Heart right ventricle (tissue), 16 donors: ENCODE measurements around the gene NFYC. TPM values are rescaled to one million over a fixed set of nuclear protein-coding genes. Genes with fewer than 3 reads are reported as not detected.

ENCODE experiments used
- ATAC-seq, 8 donors: fragments of 200-7000 bp; cut with Tn5 transposase; one replicate each; pipeline ENCODE4 v1.9.1; 2020; ENCODE audit warnings: mild to moderate bottlenecking in 8 of 8, moderate library complexity in 8 of 8, moderate number of reproducible peaks in 1 of 8
- DNase-seq, 2 donors: peaks; one replicate each; pipeline ENCODE4 v3.0.0-alpha.2; 2020
- H3K27ac ChIP-seq, 10 donors: fragments of 200-600 bp; sonication (generic) in 2 of 10; one replicate each; pipeline versions ENCODE4 v1.5.0 to v1.8.0; 2020 to 2022; ENCODE audit warnings: mild to moderate bottlenecking in 3 of 10
- H3K27me3 ChIP-seq, 7 donors: fragments of 200-600 bp; one replicate each; pipeline ENCODE4 v1.8.0; 2021 to 2022; ENCODE audit warnings: mild to moderate bottlenecking in 2 of 7
- H3K36me3 ChIP-seq, 9 donors: fragments of 200-600 bp; sonication (generic) in 1 of 9; one replicate each; pipeline versions ENCODE4 v1.5.0 to v1.8.0; 2020 to 2022; ENCODE audit warnings: mild to moderate bottlenecking in 2 of 9
- H3K4me1 ChIP-seq, 9 donors: fragments of 200-600 bp; sonication (generic) in 1 of 9; one replicate each; pipeline versions ENCODE4 v1.5.0 to v1.8.0; 2020 to 2022; ENCODE audit warnings: mild to moderate bottlenecking in 4 of 9
- H3K4me3 ChIP-seq, 10 donors: fragments of 200-600 bp; sonication (generic) in 2 of 10; one replicate each; pipeline versions ENCODE4 v1.5.0 to v1.8.0; 2020 to 2022; ENCODE audit warnings: mild to moderate bottlenecking in 7 of 10, moderate library complexity in 2 of 10
- H3K9me3 ChIP-seq, 11 donors: fragments of 200-600 bp in 10 of 11; sonication (generic) in 2 of 11; one replicate each; pipeline versions ENCODE4 v1.5.0 to v1.8.0; 2013 to 2022; ENCODE audit warnings: mild to moderate bottlenecking in 2 of 11, control low read depth in 1 of 11, moderate library complexity in 1 of 11
- CTCF ChIP-seq, 9 donors: fragments of 200-600 bp; sonication (generic) in 2 of 9; IDR thresholded peaks; one replicate each; pipeline versions ENCODE4 v1.5.0 to v1.8.0; 2021 to 2022; ENCODE audit warnings: antibody characterized with exemption in 9 of 9, mild to moderate bottlenecking in 5 of 9, moderate library complexity in 1 of 9
- WGBS, 2 donors: extraction: QIAGEN DNeasy Blood & Tissue Kit; methylation state at CpG; one replicate each; pipeline ENCODE4 v1.1.7; 2013; ENCODE audit warnings: inconsistent platforms in 1 of 2; 5-methylcytosine and 5-hydroxymethylcytosine counted together
- intact Hi-C, 10 donors: fragments of 100-400 bp; cut with DNase I; formaldehyde crosslinking; loops; one replicate each; pipeline versions ENCODE4 v1.11.1 to v1.14.2; 2022
- polyA plus RNA-seq, 2 donors: library from polyadenylated mRNA; stranded (reverse); fragments of 200-250 nt; gene quantifications; one replicate each; pipeline ENCODE4 v1.2.3, GENCODE V29; 2013
- total RNA-seq, 10 donors: library from RNA; stranded (reverse); fragmentation: NEBNext Ultra II Directional in 3 of 10; extraction: Animal tissue kit (Norgen Biotek cat#: 25700) in 3 of 10; gene quantifications; one replicate each; pipeline versions ENCODE4 v1.2.1 to v1.2.4, GENCODE V29; 2021 to 2023
- donor health status: Arrhythmogenic right ventricular cardiomyopathy.
- donor health status: ischemic (EF 13 %, LVEDD 7.1; RV severe dilation, severe dysfunction).
- donor health status: healthy with polysubstance abuse.
- donor health status: DM: no; HTN: yes; CAD: no.
- donor health status: DM: no; HTN: no; CAD: no.
- donor health status: ischemic (EF 25% LVEDD 6.9; RV normal size, moderate dysfunction).
- donor health status: ischemic (EF 25% LVEDD 5.7; RV mildly dilated, moderate dysfunction).
- donor health status: healthy.
- donor health status: DM: yes; HTN: yes; CAD: no.
- donor health status: Ischemic cardiomyopathy.
- donor health status: ischemic (EF 35%, LVEDD 5.7; RV mildly dilated, moderate dysfunction).
- donor health status: nonischemic (EF 11% LVEDD 7.7; RV severe dilation, severe dysfunction).
- donor health status: DM: yes; HTN: yes; CAD: no.
- donor health status: PGD.
- donor health status: ischemic (EF 29% LVEDD 5.4; RV normal size, mild dysfunction).
- donor health status: nonischemic (EF 23%, LVEDD 6.1; RV moderate dilation, normal function).

NFYC gene
- total and polyA plus RNA-seq, 12 donors = 49.9 to 84.7 (median 71.7) TPM

DNA sequence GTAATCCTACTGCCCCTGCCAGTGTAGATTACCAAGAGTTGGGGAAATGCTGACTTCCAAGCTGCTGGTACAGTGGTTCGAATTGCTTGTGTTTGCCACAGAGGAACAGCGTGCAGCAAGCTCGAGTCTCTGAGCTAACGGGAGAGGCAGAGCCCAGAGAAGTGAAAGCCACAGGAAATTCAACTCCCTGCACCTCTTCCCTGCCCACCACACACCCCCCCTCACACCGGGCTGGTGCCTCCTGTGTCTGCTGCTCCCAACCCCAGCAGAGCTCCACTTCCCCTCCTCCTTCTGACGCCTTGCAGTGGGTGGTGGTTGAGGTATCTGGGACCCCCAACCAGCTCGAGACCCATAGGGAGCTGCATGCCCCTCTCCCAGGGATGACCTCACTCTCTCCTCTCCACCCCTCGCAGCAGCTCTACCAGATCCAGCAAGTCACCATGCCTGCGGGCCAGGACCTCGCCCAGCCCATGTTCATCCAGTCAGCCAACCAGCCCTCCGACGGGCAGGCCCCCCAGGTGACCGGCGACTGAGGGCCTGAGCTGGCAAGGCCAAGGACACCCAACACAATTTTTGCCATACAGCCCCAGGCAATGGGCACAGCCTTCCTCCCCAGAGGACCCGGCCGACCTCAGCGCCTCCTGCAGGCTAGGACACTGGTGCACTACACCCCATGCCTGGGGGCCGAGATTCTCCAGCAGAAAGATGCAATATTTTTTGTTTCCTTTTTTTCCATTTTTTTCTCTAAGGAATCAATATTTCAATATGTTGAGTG, 79.0 kb downstream of the NFYC start:
- H3K27me3 ChIP-seq = no peaks in the 10 kb centered on the region
- WGBS, 2 donors = 73 to 76% methylated on average over 18 of the region's 18 CpGs
- ATAC-seq (peak in 4 of 8 donors; percentile 7 to 42 (median 12)), DNase-seq (no peak)
- H3K36me3 ChIP-seq = peaks cover 5 to 85% (median 58%) of the 10 kb centered on the region in 9 donors
- peaks cover 0 to 33% (median 14%) of the 10 kb centered on the region in 9 donors for H3K4me1 ChIP-seq
- intact Hi-C loops = loop anchor here in 6 of 10 donors (5.0 to 10.0 kb wide), 5 partner anchors 77 to 184 kb away; no protein-coding TSS in a partner anchor
- no peaks in the 10 kb centered on the region for H3K9me3 ChIP-seq
- H3K4me3 ChIP-seq = no peak overlapping the region
- peak overlapping the region in 3 of 10 donors; percentile 19 to 47 (median 38) for H3K27ac ChIP-seq
- TF ChIP-seq CTCF (IDR thresholded peaks at IDR 0.05) = no peak

- TF ChIP-seq CTCF (IDR thresholded peaks at IDR 0.05) = no peak
- DNase-seq (no peak), ATAC-seq (no peak)
- Histone ChIP-seq H3K36me3 (peaks cover 2 to 79% (median 39%) of the 10 kb centered on the region in 9 donors), H3K27ac (peak overlapping the region in 1 of 10 donors; percentile 8), H3K4me1 (peaks cover 0 to 30% (median 14%) of the 10 kb centered on the region in 9 donors), H3K4me3 (no peak overlapping the region), H3K27me3 (no peaks in the 10 kb centered on the region), H3K9me3 (peaks cover 0 to 13% (median 0%) of the 10 kb centered on the region in 11 donors)
- 70 to 73% methylated on average over 2 of the region's 2 CpGs for WGBS, 2 donors
- intact Hi-C loops = loop anchor here in 6 of 10 donors (5.0 to 10.0 kb wide), 5 partner anchors 75 to 182 kb away; no protein-coding TSS in a partner anchor
Observed at GRCh38 chr1:40772146-40772955, 80.8 kb downstream of the NFYC start.

- ATAC-seq (peak in 1 of 8 donors; percentile 3), DNase-seq (no peak)
- H3K9me3 ChIP-seq = peaks cover 0 to 17% (median 0%) of the 10 kb centered on the region in 11 donors
- WGBS, 2 donors = 58 to 65% methylated on average over 6 of the region's 6 CpGs
- H3K4me1 ChIP-seq = peaks cover 0 to 19% (median 6%) of the 10 kb centered on the region in 9 donors
- intact Hi-C loops = loop anchor here in 7 of 10 donors (1.0 to 10.0 kb wide), 7 partner anchors 73 to 181 kb away; no protein-coding TSS in a partner anchor
- no peak overlapping the region for H3K4me3 ChIP-seq
- H3K27me3 ChIP-seq = no peaks in the 10 kb centered on the region
- no peak overlapping the region for H3K27ac ChIP-seq
- no peak for TF ChIP-seq CTCF (IDR thresholded peaks at IDR 0.05)
- peaks cover 0 to 65% (median 25%) of the 10 kb centered on the region in 9 donors for H3K36me3 ChIP-seq
Observed at GRCh38 chr1:40773748-40774265, 82.3 kb downstream of the NFYC start.
